GM12872 (cell line): ENCODE data around the gene GBP1.

Experiments
- CTCF ChIP-seq: IDR thresholded peaks from 3 replicates; pipeline ENCODE4 v1.5.1; 2011; ENCODE audit warnings: low read depth, mild to moderate bottlenecking, low read length, moderate library complexity; ENCODE audit not compliant: insufficient read depth

Gene GBP1

GRCh38 chr1:89065079-89065868 lies at the start of gene GBP1:
Gene GBP1, minus strand, starts transcription at chr1:89065208. Its CDS starts 1,974 bp downstream, at chr1:89063234.
- TF ChIP-seq CTCF: no peak

- TF ChIP-seq CTCF: no peak
These were observed 49.7 kb upstream of the GBP1 start for GRCh38 chr1:89114662-89115061.

- no peak for TF ChIP-seq CTCF
These were observed 48.0 kb upstream of the GBP1 start for GRCh38 chr1:89112871-89113613.

- no peak for TF ChIP-seq CTCF
These were observed 39.7 kb upstream of the GBP1 start for GRCh38 chr1:89104687-89105086.

- no peak for TF ChIP-seq CTCF
These were observed 39.1 kb upstream of the GBP1 start for GRCh38 chr1:89104147-89104546.

- no peak for TF ChIP-seq CTCF
These were observed 37.0 kb upstream of the GBP1 start for GRCh38 chr1:89102021-89102420.

- no peak for TF ChIP-seq CTCF
These were observed 35.4 kb upstream of the GBP1 start for GRCh38 chr1:89100412-89100811.
